Gastroesophageal sphincter (tissue), 4 donors: Measurements from ENCODE around the gene SAMM50. TPM values are rescaled to one million over a fixed set of nuclear protein-coding genes. Genes with fewer than 3 reads are reported as not detected.
A peak's percentile ranks its signal among the peaks of the same experiment; 100 is the strongest.

Source experiments
- ATAC-seq: fragments of 150-250 bp; one replicate; pipeline ENCODE4 v1.9.1; 2016; ENCODE audit warnings: mild to moderate bottlenecking, moderate library complexity
- H3K27ac ChIP-seq, 4 donors: fragments of 200-600 bp; sonication (generic) in 3 of 4; 1 replicate in 3 of 4; 2 replicates in 1 of 4; pipeline ENCODE4 v1.5.1; 2016 to 2019
- H3K27me3 ChIP-seq: fragments of 200-600 bp; sonication (generic); one replicate; pipeline ENCODE4 v1.5.1; 2019
- H3K36me3 ChIP-seq, 2 donors: fragments of 200-600 bp; sonication (generic); one replicate each; pipeline ENCODE4 v1.5.1; 2019; ENCODE audit warnings: control low read depth in 1 of 2
- H3K4me1 ChIP-seq, 3 donors: fragments of 200-600 bp; sonication (generic); 1 replicate in 2 of 3; 2 replicates in 1 of 3; pipeline ENCODE4 v1.5.1; 2016 to 2019; ENCODE audit warnings: control low read depth in 2 of 3
- H3K4me3 ChIP-seq, 2 donors: fragments of 200-600 bp; sonication (generic); one replicate each; pipeline ENCODE4 v1.5.1; 2019; ENCODE audit warnings: mild to moderate bottlenecking in 1 of 2, moderate library complexity in 1 of 2
- H3K9me3 ChIP-seq, 3 donors: fragments of 200-600 bp; sonication (generic); one replicate each; pipeline ENCODE4 v1.5.1; 2017 to 2019; ENCODE audit warnings: control low read depth in 2 of 3
- CTCF ChIP-seq, 4 experiments: fragments of 200-600 bp in 2 of 4; fragments of 450-650 bp in 2 of 4; sonication (generic) in 1 of 4; IDR thresholded peaks; one replicate each; pipeline ENCODE4 v1.5.1; 2017 to 2019; ENCODE audit warnings: antibody characterized with exemption in 4 of 4, mild to moderate bottlenecking in 2 of 4, moderate library complexity in 2 of 4
- EP300 ChIP-seq: sonication (generic); formaldehyde crosslinking; IDR thresholded peaks from one replicate; pipeline ENCODE4 v1.6.1; 2017; ENCODE audit warnings: antibody characterized with exemption, mild to moderate bottlenecking
- POLR2A ChIP-seq, 2 donors: fragments of 450-650 bp; IDR thresholded peaks; one replicate each; pipeline ENCODE4 v1.6.1; 2017; ENCODE audit warnings: antibody characterized with exemption in 2 of 2, mild to moderate bottlenecking in 2 of 2, moderate library complexity in 1 of 2
- POLR2AphosphoS5 ChIP-seq: sonication (generic); formaldehyde crosslinking; IDR thresholded peaks from one replicate; pipeline ENCODE4 v1.6.1; 2017; ENCODE audit warnings: antibody characterized with exemption
- WGBS, 2 donors: methylation state at CpG; one replicate each; pipeline ENCODE4 v1.1.5; 2018; ENCODE audit warnings: low coverage in 1 of 2; 5-methylcytosine and 5-hydroxymethylcytosine counted together
- total RNA-seq, 4 donors: library from RNA; depleted of rRNA; stranded (reverse); fragments of >200 nt; gene quantifications; one replicate each; pipeline ENCODE4 v1.1.0, GENCODE V29; 2016

SAMM50 gene
- total RNA-seq, 4 donors from 2014 or later = 19.8 to 33.4 (median 31.6) TPM

DNA sequence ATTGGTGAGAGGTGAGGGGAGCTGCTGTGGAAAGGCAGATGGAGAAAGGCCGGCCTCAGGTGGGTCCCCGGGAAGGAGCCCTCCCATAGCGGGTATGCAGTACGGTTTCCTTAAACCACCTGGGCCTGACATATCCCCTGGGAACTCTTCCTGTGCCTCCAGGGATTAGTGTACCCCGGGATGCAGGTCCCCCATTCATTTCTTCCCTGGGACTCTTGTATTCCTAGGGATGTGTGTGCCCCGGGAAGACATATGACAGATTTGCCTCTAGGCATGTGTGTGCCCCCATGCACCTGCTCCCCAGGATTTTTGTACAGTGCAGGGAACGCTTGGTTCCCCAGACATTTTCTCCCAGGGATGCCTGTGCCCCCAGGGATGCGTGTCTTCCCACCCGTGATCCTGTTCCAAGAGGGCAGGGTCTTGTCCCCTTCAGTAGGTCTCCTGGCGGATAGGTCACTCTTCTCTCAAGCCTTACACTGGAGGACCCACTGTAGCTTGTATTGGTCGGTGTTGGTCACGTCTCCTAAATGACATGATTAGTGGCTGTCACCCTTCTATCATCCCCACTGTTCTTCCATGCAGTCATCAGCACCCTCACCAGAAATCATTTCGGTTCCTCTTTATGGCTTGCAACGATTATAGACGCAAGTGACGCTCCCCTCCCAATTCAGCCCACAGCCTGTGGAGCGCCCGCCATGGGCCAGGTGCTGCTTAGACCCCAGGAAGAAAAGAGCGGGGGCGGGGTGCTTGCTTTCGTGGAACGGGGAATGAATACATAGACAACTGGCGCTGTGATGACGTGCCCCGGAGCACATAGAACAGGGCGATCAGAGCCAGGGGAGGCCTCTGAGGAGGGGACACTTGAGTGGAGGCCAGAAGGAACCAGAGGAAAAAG is 70.2 kb downstream of the SAMM50 start:
- Histone ChIP-seq H3K4me3 (peak overlapping the region; percentile 44 to 88), H3K27me3 (no peaks in the 10 kb centered on the region), H3K4me1 (peaks cover 0 to 79% (median 18%) of the 10 kb centered on the region in 3 donors), H3K36me3 (no peaks in the 10 kb centered on the region), H3K27ac (peak overlapping the region; percentile 4 to 91 (median 87)), H3K9me3 (no peaks in the 10 kb centered on the region)
- 93 to 95% methylated on average over 7 to 9 of the region's 26 CpGs for WGBS, 2 donors
- peak; percentile 16 for ATAC-seq
- TF ChIP-seq CTCF (IDR thresholded peaks at IDR 0.05) (no peak), POLR2A (IDR thresholded peaks at IDR 0.05) (no peak), POLR2AphosphoS5 (no peak), EP300 (no peak)

DNA sequence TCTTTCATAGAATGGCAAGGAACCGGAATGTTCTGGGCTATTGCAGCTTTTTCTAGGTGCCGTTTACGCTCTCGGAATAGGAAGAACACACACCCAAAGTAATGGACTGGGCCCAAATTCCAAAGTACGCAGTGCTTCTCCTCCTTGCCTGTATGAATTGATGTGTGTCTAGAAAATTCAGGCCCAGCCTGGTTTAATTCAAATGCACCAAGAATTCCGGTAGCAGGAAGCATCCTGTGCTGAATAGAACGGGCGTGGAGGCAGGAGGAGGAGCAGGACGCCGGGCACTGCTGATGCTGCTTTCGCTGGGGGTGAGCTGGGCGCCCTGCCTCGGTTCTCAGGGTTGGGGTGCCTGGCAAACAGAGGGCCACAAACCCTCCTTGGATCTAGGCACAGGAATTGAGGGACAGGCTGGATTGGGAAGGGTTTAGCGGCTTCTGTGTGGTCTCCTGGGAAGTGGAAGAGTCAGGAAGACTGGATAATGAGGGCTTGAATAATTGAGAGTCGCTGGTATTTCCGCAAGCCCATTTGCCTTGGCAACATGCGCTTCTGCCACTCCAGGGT is 70.9 kb downstream of the SAMM50 start:
- TF ChIP-seq POLR2A (IDR thresholded peaks at IDR 0.05) (no peak), EP300 (no peak), POLR2AphosphoS5 (no peak), CTCF (IDR thresholded peaks at IDR 0.05) (no peak)
- Histone ChIP-seq H3K36me3 (no peaks in the 10 kb centered on the region), H3K27me3 (no peaks in the 10 kb centered on the region), H3K27ac (peak overlapping the region; percentile 8 to 91 (median 87)), H3K4me3 (peak overlapping the region in 1 of 2 donors; percentile 19), H3K9me3 (no peaks in the 10 kb centered on the region), H3K4me1 (peaks cover 0 to 84% (median 18%) of the 10 kb centered on the region in 3 donors)
- 81 to 87% methylated on average over 12 to 13 of the region's 17 CpGs for WGBS, 2 donors
- ATAC-seq = peak; percentile 14

DNA sequence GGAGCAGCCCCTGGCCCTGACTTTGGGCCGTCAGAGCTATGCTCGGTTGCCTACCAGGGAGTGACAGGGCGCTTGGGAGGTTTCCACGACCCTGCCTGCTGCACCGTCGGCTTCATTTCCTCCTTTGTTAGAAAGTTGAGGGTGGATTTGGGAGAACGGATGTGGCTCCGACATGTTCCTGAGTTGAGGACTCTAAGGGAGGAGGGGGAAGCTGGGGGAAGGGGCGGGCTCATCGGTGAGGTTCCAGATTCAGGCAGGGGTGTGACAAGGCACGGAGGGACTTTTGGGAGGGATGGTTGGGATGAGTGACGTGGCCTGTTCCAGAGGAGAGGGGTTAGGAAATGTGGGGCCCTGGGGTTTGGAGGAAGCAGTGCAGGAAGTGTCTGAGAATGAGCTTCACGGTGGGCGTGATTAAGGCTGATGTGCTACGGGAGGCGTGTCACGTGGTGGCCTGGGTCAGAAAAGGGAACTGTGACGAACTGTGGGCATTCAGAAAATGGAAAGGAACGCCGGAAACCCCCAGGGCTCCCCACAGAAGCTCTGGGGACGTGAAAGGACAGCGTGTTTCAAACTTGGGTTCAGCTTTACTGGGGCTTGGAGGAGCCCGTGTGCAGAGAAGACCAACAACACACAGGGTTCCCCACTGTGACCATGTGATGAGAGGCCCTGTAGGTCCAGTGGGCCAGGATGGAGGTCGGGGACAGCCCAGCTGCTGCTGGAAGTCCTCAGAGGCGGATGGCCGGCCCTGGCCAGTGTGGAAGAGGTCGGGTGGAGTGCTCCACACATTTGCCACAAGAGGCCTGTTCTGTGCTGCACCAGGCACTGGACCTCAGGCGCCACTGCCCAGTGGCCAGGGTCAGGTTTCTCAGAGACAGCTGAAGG is 71.6 kb downstream of the SAMM50 start:
- WGBS, 2 donors = 82 to 90% methylated on average over 10 to 12 of the region's 28 CpGs
- Histone ChIP-seq H3K4me1 (peaks cover 0 to 88% (median 18%) of the 10 kb centered on the region in 3 donors), H3K4me3 (peak overlapping the region in 1 of 2 donors; percentile 19), H3K27me3 (no peaks in the 10 kb centered on the region), H3K27ac (peak overlapping the region; percentile 19 to 91 (median 87)), H3K9me3 (no peaks in the 10 kb centered on the region), H3K36me3 (no peaks in the 10 kb centered on the region)
- peak in 1 of 2 donors; percentile 21 for TF ChIP-seq POLR2A (IDR thresholded peaks at IDR 0.05)
- no peak for TF ChIP-seq CTCF (IDR thresholded peaks at IDR 0.05)
- ATAC-seq = peak; percentile 69

- H3K4me3 ChIP-seq = no peak overlapping the region
- TF ChIP-seq POLR2A (IDR thresholded peaks at IDR 0.05) = no peak
- TF ChIP-seq CTCF (IDR thresholded peaks at IDR 0.05) = no peak
- no peak for TF ChIP-seq EP300
- peak overlapping the region in 2 of 4 donors; percentile 37 to 88 for H3K27ac ChIP-seq
- WGBS, 2 donors = 66 to 84% methylated on average over 6 to 7 of the region's 7 CpGs
- no peaks in the 10 kb centered on the region for H3K9me3 ChIP-seq
- peaks cover 0 to 86% (median 15%) of the 10 kb centered on the region in 3 donors for H3K4me1 ChIP-seq
- no peaks in the 10 kb centered on the region for H3K36me3 ChIP-seq
- no peak for ATAC-seq
- H3K27me3 ChIP-seq = no peaks in the 10 kb centered on the region
Measured at GRCh38 chr22:44028091-44028490, 72.8 kb downstream of the SAMM50 start.
